AG10803 (cell line): ENCODE results near the gene ASMTL.
"Not testable (repeated sequence)": the region's sequence is repeated elsewhere in the genome, so short reads cannot be mapped to it uniquely, and the experiment has no call there.

Experiments used
- DNase-seq: peaks from one replicate; pipeline ENCODE4 v3.0.0; 2010; ENCODE audit warnings: low read depth
- H3K4me3 ChIP-seq: 2 replicates; pipeline ENCODE4 v1.5.1; 2011; ENCODE audit warnings: mild to moderate bottlenecking, low read length, control low read depth
- CTCF ChIP-seq: conservative IDR thresholded peaks from 2 replicates; pipeline ENCODE4 v1.5.1; 2011; ENCODE audit warnings: mild to moderate bottlenecking, low read length, control low read depth, inconsistent platforms

The ASMTL gene

GRCh38 chrX:1486177-1486576 lies 33.5 kb upstream of the ASMTL start:
- no peak for TF ChIP-seq CTCF
- H3K4me3 ChIP-seq, result no peak overlapping the region

GRCh38 chrX:1485033-1485432 lies 32.3 kb upstream of the ASMTL start:
- no peak overlapping the region for H3K4me3 ChIP-seq
- DNase-seq, result no peak
- no peak for TF ChIP-seq CTCF

More at GRCh38 chrX:1486177-1486576, 33.5 kb upstream of the ASMTL start:
- DNase-seq, result no peak

- TF ChIP-seq CTCF, result no peak
- DNase-seq, result no peak
- no peak overlapping the region for H3K4me3 ChIP-seq
These were observed 31.9 kb upstream of the ASMTL start for GRCh38 chrX:1484638-1485019.

- TF ChIP-seq CTCF, result no peak
- no peak for DNase-seq
- H3K4me3 ChIP-seq, result no peak overlapping the region
These were observed 31.3 kb upstream of the ASMTL start for GRCh38 chrX:1483843-1484637.

- not testable (repeated sequence) for H3K4me3 ChIP-seq, DNase-seq
These were observed 29.8 kb upstream of the ASMTL start for GRCh38 chrX:1482530-1482928.

- TF ChIP-seq CTCF, result no peak
- DNase-seq, result peak; percentile 89
- H3K4me3 ChIP-seq, result peak overlapping the region; percentile 39
These were observed 29.2 kb upstream of the ASMTL start for GRCh38 chrX:1481636-1482529.

GRCh38 chrX:1480082-1480785 lies 27.5 kb upstream of the ASMTL start:
- no peak for TF ChIP-seq CTCF

More at GRCh38 chrX:1480082-1480785, 27.5 kb upstream of the ASMTL start:
- H3K4me3 ChIP-seq, result no peak overlapping the region
- DNase-seq, result no peak
